Measurements from ENCODE around the gene TPGS1.
"Not testable (repeated sequence)": the region's sequence is repeated elsewhere in the genome, so short reads cannot be mapped to it uniquely, and the experiment has no call there.

Gene TPGS1

GRCh38 chr19:475360-475759, 31.9 kb upstream of the TPGS1 start:
- DNase-seq (ENCODE audit: low read depth in 1 of 2, low spot score in 1 of 2) = no peak

GRCh38 chr19:478236-478903, 28.9 kb upstream of the TPGS1 start:
- no peak for DNase-seq (ENCODE audit: low read depth in 1 of 2, low spot score in 1 of 2)

- no peak for DNase-seq (ENCODE audit: low read depth in 1 of 2, low spot score in 1 of 2)
Measured at GRCh38 chr19:478976-479375, 28.3 kb upstream of the TPGS1 start.

- no peak for DNase-seq (ENCODE audit: low read depth in 1 of 2, low spot score in 1 of 2)
Measured at GRCh38 chr19:480016-480855, 27.1 kb upstream of the TPGS1 start.

GRCh38 chr19:481100-481499, 26.2 kb upstream of the TPGS1 start:
- not testable (repeated sequence) for DNase-seq (ENCODE audit: low read depth in 1 of 2, low spot score in 1 of 2)

GRCh38 chr19:482186-483041, 24.9 kb upstream of the TPGS1 start:
- no peak for DNase-seq (ENCODE audit: low read depth in 1 of 2, low spot score in 1 of 2)

- DNase-seq (ENCODE audit: low read depth in 1 of 2, low spot score in 1 of 2) = no peak
Measured at GRCh38 chr19:483332-484072, 23.8 kb upstream of the TPGS1 start.

- no peak for DNase-seq (ENCODE audit: low read depth in 1 of 2, low spot score in 1 of 2)
Measured at GRCh38 chr19:484494-484893, 22.8 kb upstream of the TPGS1 start.

- no peak for DNase-seq (ENCODE audit: low read depth in 1 of 2, low spot score in 1 of 2)
Measured at GRCh38 chr19:485077-485476, 22.2 kb upstream of the TPGS1 start.

- DNase-seq (ENCODE audit: low read depth in 1 of 2, low spot score in 1 of 2) = no peak
Measured at GRCh38 chr19:485583-486236, 21.6 kb upstream of the TPGS1 start.

- DNase-seq (ENCODE audit: low read depth in 1 of 2, low spot score in 1 of 2) = peak; percentile 92 to 94
Measured at GRCh38 chr19:488505-489417, 18.5 kb upstream of the TPGS1 start.

GRCh38 chr19:489418-490196, 17.7 kb upstream of the TPGS1 start:
- DNase-seq (ENCODE audit: low read depth in 1 of 2, low spot score in 1 of 2) = no peak

- no peak for DNase-seq (ENCODE audit: low read depth in 1 of 2, low spot score in 1 of 2)
Measured at GRCh38 chr19:491146-491741, 16.1 kb upstream of the TPGS1 start.

- DNase-seq (ENCODE audit: low read depth in 1 of 2, low spot score in 1 of 2) = no peak
Measured at GRCh38 chr19:492091-492531, 15.2 kb upstream of the TPGS1 start.

GRCh38 chr19:493391-494170, 13.7 kb upstream of the TPGS1 start:
- DNase-seq (ENCODE audit: low read depth in 1 of 2, low spot score in 1 of 2) = no peak

GRCh38 chr19:494171-495080, 12.9 kb upstream of the TPGS1 start:
- DNase-seq (ENCODE audit: low read depth in 1 of 2, low spot score in 1 of 2) = no peak

GRCh38 chr19:495081-495401, 12.3 kb upstream of the TPGS1 start:
- DNase-seq (ENCODE audit: low read depth in 1 of 2, low spot score in 1 of 2) = no peak

Measured in stimulated activated CD4-positive, alpha-beta T cell treated with anti-CD3 and anti-CD28 coated beads, Interleukin-15, amount 100 ng/mL, for 1 hour (primary cell).